ENCODE results near the gene RIN3. TPM values are rescaled to one million over a fixed set of nuclear protein-coding genes. Genes with fewer than 3 reads are reported as not detected.

The RIN3 gene
- total and polyA plus RNA-seq, 7 donors, result 6.0 to 31.8 (median 15.3) TPM

- no peak overlapping the region for H3K4me3 ChIP-seq
- no peak for DNase-seq
- TF ChIP-seq POLR2A (IDR thresholded peaks at IDR 0.05), result no peak
- TF ChIP-seq, protein P1, sequence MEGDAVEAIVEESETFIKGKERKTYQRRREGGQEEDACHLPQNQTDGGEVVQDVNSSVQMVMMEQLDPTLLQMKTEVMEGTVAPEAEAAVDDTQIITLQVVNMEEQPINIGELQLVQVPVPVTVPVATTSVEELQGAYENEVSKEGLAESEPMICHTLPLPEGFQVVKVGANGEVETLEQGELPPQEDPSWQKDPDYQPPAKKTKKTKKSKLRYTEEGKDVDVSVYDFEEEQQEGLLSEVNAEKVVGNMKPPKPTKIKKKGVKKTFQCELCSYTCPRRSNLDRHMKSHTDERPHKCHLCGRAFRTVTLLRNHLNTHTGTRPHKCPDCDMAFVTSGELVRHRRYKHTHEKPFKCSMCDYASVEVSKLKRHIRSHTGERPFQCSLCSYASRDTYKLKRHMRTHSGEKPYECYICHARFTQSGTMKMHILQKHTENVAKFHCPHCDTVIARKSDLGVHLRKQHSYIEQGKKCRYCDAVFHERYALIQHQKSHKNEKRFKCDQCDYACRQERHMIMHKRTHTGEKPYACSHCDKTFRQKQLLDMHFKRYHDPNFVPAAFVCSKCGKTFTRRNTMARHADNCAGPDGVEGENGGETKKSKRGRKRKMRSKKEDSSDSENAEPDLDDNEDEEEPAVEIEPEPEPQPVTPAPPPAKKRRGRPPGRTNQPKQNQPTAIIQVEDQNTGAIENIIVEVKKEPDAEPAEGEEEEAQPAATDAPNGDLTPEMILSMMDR (IDR thresholded peaks at IDR 0.05), result no peak
- no peak for TF ChIP-seq POLR2AphosphoS5 (IDR thresholded peaks at IDR 0.05)
- no peak for TF ChIP-seq EP300 (IDR thresholded peaks at IDR 0.05)
- H3K27me3 ChIP-seq, result no peaks in the 10 kb centered on the region
- H3K36me3 ChIP-seq, result peaks cover 6 to 19% (median 13%) of the 10 kb centered on the region in 4 donors
- intact Hi-C loops (cut with DNase I), result no loop called here
- WGBS, 2 donors, result 76 to 90% methylated on average over 12 of the region's 12 CpGs
- peaks cover 0 to 78% (median 67%) of the 10 kb centered on the region in 4 donors for H3K4me1 ChIP-seq
- H3K27ac ChIP-seq, result peak overlapping the region; percentile 81 to 99 (median 97)
- H3K9me3 ChIP-seq, result no peaks in the 10 kb centered on the region
Observed at GRCh38 chr14:92650581-92651105, 137.1 kb downstream of the RIN3 start.

DNA sequence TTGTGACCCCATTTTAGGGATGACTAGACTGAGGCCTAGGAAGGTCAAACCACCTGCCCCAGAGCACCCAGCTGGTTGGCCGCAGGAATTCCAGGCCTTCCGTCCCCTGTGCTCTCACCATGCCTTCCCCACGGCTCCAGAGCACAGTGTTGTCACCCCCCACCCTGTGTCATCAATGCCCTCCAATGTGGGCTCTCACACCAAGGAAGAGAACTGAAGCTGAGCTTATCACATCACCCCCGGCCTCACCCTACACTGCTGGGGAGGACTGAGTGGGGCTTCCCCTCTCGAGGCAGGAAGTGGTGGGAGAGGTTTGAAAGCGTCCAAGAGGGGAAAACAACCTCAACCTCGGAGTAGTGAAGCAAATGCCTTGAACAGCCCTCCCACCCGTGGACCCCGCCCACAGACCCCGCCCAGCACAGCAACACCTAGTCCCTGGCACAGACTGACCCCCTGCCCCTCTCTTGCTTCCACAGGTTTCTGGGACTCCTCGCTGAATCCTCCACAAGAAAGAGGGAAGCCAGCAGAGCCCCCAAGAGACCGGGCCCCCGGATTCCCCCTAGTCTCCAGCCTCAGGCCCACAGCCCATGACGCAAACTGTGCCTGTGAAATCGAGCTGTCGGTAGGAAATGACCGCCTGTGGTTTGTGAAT is 137.7 kb downstream of the RIN3 start:
- Histone ChIP-seq H3K4me1 (peaks cover 0 to 78% (median 67%) of the 10 kb centered on the region in 4 donors), H3K4me3 (peak overlapping the region in 1 of 4 donors; percentile 42), H3K9me3 (no peaks in the 10 kb centered on the region), H3K36me3 (peaks cover 6 to 19% (median 13%) of the 10 kb centered on the region in 4 donors), H3K27me3 (no peaks in the 10 kb centered on the region), H3K27ac (peak overlapping the region; percentile 81 to 99 (median 97))
- intact Hi-C loops (cut with DNase I), result no loop called here
- DNase-seq, result no peak
- 50 to 73% methylated on average over 17 of the region's 17 CpGs for WGBS, 2 donors
- TF ChIP-seq EP300 (IDR thresholded peaks at IDR 0.05), result no peak
- no peak for TF ChIP-seq POLR2AphosphoS5 (IDR thresholded peaks at IDR 0.05)
- TF ChIP-seq, protein P1 (IDR thresholded peaks at IDR 0.05), result no peak
- no peak for TF ChIP-seq POLR2A (IDR thresholded peaks at IDR 0.05)

- peak overlapping the region in 3 of 4 donors; percentile 38 to 43 (median 42) for H3K4me3 ChIP-seq
- intact Hi-C loops (cut with DNase I), result no loop called here
Observed at GRCh38 chr14:92651758-92652406, 138.3 kb downstream of the RIN3 start.

DNA sequence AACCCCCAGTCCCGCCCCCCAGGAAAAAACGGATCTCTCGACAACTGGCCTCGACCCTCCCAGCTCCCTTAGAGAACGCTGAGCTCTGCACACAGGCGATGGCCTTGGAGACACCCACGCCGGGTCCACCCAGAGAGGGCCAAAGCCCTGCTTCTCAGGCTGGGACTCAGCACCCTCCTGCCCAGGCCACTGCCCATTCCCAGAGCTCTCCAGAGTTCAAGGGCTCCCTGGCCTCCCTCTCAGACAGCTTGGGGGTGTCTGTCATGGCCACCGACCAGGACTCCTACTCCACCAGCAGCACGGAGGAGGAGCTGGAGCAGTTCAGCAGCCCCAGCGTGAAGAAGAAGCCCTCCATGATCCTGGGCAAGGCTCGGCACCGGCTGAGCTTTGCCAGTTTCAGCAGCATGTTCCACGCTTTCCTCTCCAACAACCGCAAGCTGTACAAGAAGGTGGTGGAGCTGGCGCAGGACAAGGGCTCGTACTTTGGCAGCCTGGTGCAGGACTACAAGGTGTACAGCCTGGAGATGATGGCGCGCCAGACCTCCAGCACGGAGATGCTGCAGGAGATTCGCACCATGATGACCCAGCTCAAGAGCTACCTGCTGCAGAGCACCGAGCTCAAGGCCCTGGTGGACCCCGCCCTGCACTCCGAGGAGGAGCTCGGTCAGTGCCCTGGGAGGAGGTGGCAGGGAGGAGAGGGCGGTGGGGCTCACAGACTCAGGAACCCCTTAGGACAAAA is 139.0 kb downstream of the RIN3 start:
- no peaks in the 10 kb centered on the region for H3K9me3 ChIP-seq
- H3K4me1 ChIP-seq, result peaks cover 0 to 78% (median 67%) of the 10 kb centered on the region in 4 donors
- WGBS, 2 donors, result 64 to 87% methylated on average over 26 of the region's 26 CpGs
- H3K27me3 ChIP-seq, result no peaks in the 10 kb centered on the region
- peak overlapping the region; percentile 23 to 43 (median 40) for H3K4me3 ChIP-seq
- peak in 1 of 4 donors; percentile 1 for TF ChIP-seq POLR2AphosphoS5 (IDR thresholded peaks at IDR 0.05)
- TF ChIP-seq POLR2A (IDR thresholded peaks at IDR 0.05), result peak in 1 of 2 donors; percentile 32
- TF ChIP-seq, protein P1 (IDR thresholded peaks at IDR 0.05), result no peak
- no peak for DNase-seq
- peak overlapping the region; percentile 62 to 99 (median 97) for H3K27ac ChIP-seq
- H3K36me3 ChIP-seq, result peaks cover 6 to 19% (median 13%) of the 10 kb centered on the region in 4 donors
- intact Hi-C loops (cut with DNase I), result no loop called here

More at GRCh38 chr14:92651758-92652406, 138.3 kb downstream of the RIN3 start:
- H3K9me3 ChIP-seq, result no peaks in the 10 kb centered on the region
- peak; percentile 85 for DNase-seq
- 46 to 80% methylated on average over 27 of the region's 27 CpGs for WGBS, 2 donors
- H3K27ac ChIP-seq, result peak overlapping the region; percentile 62 to 99 (median 97)
- peaks cover 6 to 19% (median 13%) of the 10 kb centered on the region in 4 donors for H3K36me3 ChIP-seq
- peak in 1 of 2 donors; percentile 28 for TF ChIP-seq POLR2A (IDR thresholded peaks at IDR 0.05)
- peak in 3 of 4 donors; percentile 26 to 37 (median 37) for TF ChIP-seq POLR2AphosphoS5 (IDR thresholded peaks at IDR 0.05)
- TF ChIP-seq, protein P1 (IDR thresholded peaks at IDR 0.05), result no peak
- peaks cover 0 to 78% (median 67%) of the 10 kb centered on the region in 4 donors for H3K4me1 ChIP-seq
- no peaks in the 10 kb centered on the region for H3K27me3 ChIP-seq
